SK-N-SH treated with all-trans-retinoic acid at 6 μM for 48 hours (cell line): Measurements from ENCODE around the gene CHST13.

Experiments
- ATAC-seq: fragments of 200-7000 bp; cut with Tn5 transposase; 3 replicates; pipeline ENCODE4 v1.9.1; 2020; ENCODE audit warnings: mild to moderate bottlenecking, moderate library complexity
- ARNTL ChIP-seq: fragments of 450-650 bp; formaldehyde crosslinking; IDR thresholded peaks from 2 replicates; pipeline ENCODE4 v1.5.0; 2020; ENCODE audit warnings: low read depth, mild to moderate bottlenecking, moderate library complexity, borderline replicate concordance
- BACH2 ChIP-seq: fragments of 250-450 bp; sonication (Bioruptor Pico); IDR thresholded peaks from 2 replicates; pipeline ENCODE4 v1.9.0; 2021; ENCODE audit warnings: mild to moderate bottlenecking, borderline replicate concordance
- CSDC2 ChIP-seq: fragments of 250-450 bp; sonication (Bioruptor Pico); IDR thresholded peaks from 2 replicates; pipeline ENCODE4 v1.5.0; 2020; ENCODE audit warnings: mild to moderate bottlenecking, moderate library complexity
- ESRRG ChIP-seq: fragments of 250-450 bp; sonication (Bioruptor Pico); IDR thresholded peaks from 2 replicates; pipeline ENCODE4 v1.6.1; 2021; ENCODE audit warnings: mild to moderate bottlenecking
- GLIS3 ChIP-seq: fragments of 250-450 bp; sonication (Bioruptor Pico); IDR thresholded peaks from 2 replicates; pipeline ENCODE4 v1.5.0; 2020; ENCODE audit warnings: mild to moderate bottlenecking, moderate library complexity
- ISL1 ChIP-seq: fragments of 250-450 bp; sonication (Bioruptor Pico); IDR thresholded peaks from 2 replicates; pipeline ENCODE4 v2.1.2; 2022; ENCODE audit warnings: mild to moderate bottlenecking, moderate library complexity
- OSR1 ChIP-seq: fragments of 250-450 bp; sonication (Bioruptor Pico); IDR thresholded peaks from 2 replicates; pipeline ENCODE4 v1.8.0; 2022; ENCODE audit warnings: moderate library complexity, mild to moderate bottlenecking, inconsistent platforms
- RARB ChIP-seq: fragments of 250-450 bp; sonication (Bioruptor Pico); IDR thresholded peaks from 2 replicates; pipeline ENCODE4 v1.8.0; 2021; ENCODE audit warnings: mild to moderate bottlenecking, moderate library complexity
- SNAI2 ChIP-seq: fragments of 250-450 bp; sonication (Bioruptor Pico); IDR thresholded peaks from 2 replicates; pipeline ENCODE4 v1.5.0; 2020; ENCODE audit warnings: mild to moderate bottlenecking, moderate library complexity
- TCF4 ChIP-seq: fragments of 250-450 bp; sonication (Bioruptor Pico); IDR thresholded peaks from 2 replicates; pipeline ENCODE4 v1.8.0; 2021; ENCODE audit warnings: mild to moderate bottlenecking, moderate library complexity, borderline replicate concordance
- TOX ChIP-seq: fragments of 250-450 bp; sonication (Bioruptor Pico); IDR thresholded peaks from 2 replicates; pipeline ENCODE4 v1.8.0; 2021; ENCODE audit warnings: mild to moderate bottlenecking, moderate library complexity, borderline replicate concordance
- ZC3H10 ChIP-seq: fragments of 250-450 bp; sonication (Bioruptor Pico); IDR thresholded peaks from 2 replicates; pipeline ENCODE4 v1.5.1; 2021; ENCODE audit warnings: mild to moderate bottlenecking, moderate library complexity
- ZFP3 ChIP-seq: fragments of 250-450 bp; sonication (Bioruptor Pico); IDR thresholded peaks from 2 replicates; pipeline ENCODE4 v1.5.0; 2020; ENCODE audit warnings: mild to moderate bottlenecking, moderate library complexity
- ZFP30 ChIP-seq: fragments of 450-650 bp; formaldehyde crosslinking; IDR thresholded peaks from 2 replicates; pipeline ENCODE4 v1.5.0; 2022; ENCODE audit warnings: mild to moderate bottlenecking, moderate library complexity
- ZNF565 ChIP-seq: fragments of 450-650 bp; formaldehyde crosslinking; conservative IDR thresholded peaks from 2 replicates; pipeline ENCODE4 v1.5.0; 2020; ENCODE audit warnings: low read depth, mild to moderate bottlenecking, moderate library complexity
- ZNF8 ChIP-seq: fragments of 450-650 bp; formaldehyde crosslinking; IDR thresholded peaks from 2 replicates; pipeline ENCODE4 v1.5.0; 2020; ENCODE audit warnings: mild to moderate bottlenecking, moderate library complexity
- TF ChIP-seq, protein P1 (sequence below): fragments of 250-450 bp; sonication (Bioruptor Pico); IDR thresholded peaks from 2 replicates; pipeline ENCODE4 v1.5.0; 2020; ENCODE audit warnings: mild to moderate bottlenecking, moderate library complexity
- TF ChIP-seq, protein P2 (sequence below): fragments of 250-450 bp; sonication (Bioruptor Pico); IDR thresholded peaks from 2 replicates; pipeline ENCODE4 v1.8.0; 2021; ENCODE audit warnings: low read depth, mild to moderate bottlenecking, moderate library complexity, borderline replicate concordance
- TF ChIP-seq, protein P3 (sequence below): fragments of 250-450 bp; sonication (Bioruptor Pico); IDR thresholded peaks from 2 replicates; pipeline ENCODE4 v1.5.1; 2021; ENCODE audit warnings: mild to moderate bottlenecking, moderate library complexity
- TF ChIP-seq, protein P4 (sequence below): fragments of 250-450 bp; sonication (Bioruptor Pico); IDR thresholded peaks from 2 replicates; pipeline ENCODE4 v1.8.0; 2020; ENCODE audit warnings: mild to moderate bottlenecking, moderate library complexity, borderline replicate concordance
- TF ChIP-seq, protein P5 (sequence below): fragments of 250-450 bp; sonication (Bioruptor Pico); IDR thresholded peaks from 2 replicates; pipeline ENCODE4 v1.5.1; 2020; ENCODE audit warnings: low read depth, mild to moderate bottlenecking, moderate library complexity

The CHST13 gene

DNA sequence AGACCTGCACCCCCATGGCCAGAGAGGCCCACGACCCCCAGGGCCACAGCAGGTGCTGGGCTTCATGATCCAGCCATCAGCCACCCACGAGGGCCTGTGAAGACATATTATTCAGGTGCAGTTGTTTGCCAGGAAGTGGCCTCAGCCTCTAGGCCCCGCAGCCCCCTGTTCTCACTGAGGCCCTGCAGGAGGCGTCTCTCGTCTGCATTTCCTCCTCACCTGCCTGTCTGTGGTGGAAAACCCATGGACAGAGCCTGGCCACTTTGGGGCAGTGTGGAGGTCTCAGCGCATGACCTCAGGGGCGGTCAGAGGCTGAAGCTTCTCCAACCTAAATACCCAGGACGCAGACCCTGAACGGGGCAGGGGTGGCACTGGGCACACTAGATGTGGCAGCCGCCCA, 25.0 kb upstream of the CHST13 start:
- ATAC-seq: no peak
- TF ChIP-seq SNAI2 (CRISPR knock-in tag) (no peak), RARB (no peak), TCF4 (no peak), CSDC2 (no peak), OSR1 (no peak), ESRRG (CRISPR knock-in tag) (no peak), ARNTL (CRISPR knock-in tag) (no peak), ZFP3 (CRISPR knock-in tag) (no peak), BACH2 (no peak), ZNF8 (CRISPR knock-in tag) (no peak), ZNF565 (no peak), TOX (CRISPR knock-in tag) (no peak), ISL1 (CRISPR knock-in tag) (no peak)
- TF ChIP-seq, protein P1, sequence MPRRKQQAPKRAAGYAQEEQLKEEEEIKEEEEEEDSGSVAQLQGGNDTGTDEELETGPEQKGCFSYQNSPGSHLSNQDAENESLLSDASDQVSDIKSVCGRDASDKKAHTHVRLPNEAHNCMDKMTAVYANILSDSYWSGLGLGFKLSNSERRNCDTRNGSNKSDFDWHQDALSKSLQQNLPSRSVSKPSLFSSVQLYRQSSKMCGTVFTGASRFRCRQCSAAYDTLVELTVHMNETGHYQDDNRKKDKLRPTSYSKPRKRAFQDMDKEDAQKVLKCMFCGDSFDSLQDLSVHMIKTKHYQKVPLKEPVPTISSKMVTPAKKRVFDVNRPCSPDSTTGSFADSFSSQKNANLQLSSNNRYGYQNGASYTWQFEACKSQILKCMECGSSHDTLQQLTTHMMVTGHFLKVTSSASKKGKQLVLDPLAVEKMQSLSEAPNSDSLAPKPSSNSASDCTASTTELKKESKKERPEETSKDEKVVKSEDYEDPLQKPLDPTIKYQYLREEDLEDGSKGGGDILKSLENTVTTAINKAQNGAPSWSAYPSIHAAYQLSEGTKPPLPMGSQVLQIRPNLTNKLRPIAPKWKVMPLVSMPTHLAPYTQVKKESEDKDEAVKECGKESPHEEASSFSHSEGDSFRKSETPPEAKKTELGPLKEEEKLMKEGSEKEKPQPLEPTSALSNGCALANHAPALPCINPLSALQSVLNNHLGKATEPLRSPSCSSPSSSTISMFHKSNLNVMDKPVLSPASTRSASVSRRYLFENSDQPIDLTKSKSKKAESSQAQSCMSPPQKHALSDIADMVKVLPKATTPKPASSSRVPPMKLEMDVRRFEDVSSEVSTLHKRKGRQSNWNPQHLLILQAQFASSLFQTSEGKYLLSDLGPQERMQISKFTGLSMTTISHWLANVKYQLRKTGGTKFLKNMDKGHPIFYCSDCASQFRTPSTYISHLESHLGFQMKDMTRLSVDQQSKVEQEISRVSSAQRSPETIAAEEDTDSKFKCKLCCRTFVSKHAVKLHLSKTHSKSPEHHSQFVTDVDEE (CRISPR knock-in tag): no peak

DNA sequence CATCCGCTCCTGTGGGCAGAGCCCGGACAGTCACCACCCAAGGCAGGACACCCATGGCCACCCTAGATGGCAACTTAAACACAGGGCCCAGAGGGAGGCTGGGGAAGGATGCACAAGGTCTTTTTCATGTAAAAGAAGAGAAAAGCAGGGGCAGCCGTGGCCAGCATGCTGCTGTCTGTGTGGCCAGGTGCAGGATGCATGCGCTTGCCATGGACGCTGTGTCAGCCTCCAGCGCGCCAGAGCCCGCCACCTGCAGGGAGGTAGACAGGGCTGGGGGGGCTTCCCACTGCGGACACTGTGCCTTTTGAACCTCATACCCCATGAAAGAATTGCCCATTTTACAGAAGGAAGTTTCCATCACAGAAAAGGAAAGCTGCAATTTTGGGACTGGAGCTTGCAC, 24.6 kb upstream of the CHST13 start:
- TF ChIP-seq, protein P2, sequence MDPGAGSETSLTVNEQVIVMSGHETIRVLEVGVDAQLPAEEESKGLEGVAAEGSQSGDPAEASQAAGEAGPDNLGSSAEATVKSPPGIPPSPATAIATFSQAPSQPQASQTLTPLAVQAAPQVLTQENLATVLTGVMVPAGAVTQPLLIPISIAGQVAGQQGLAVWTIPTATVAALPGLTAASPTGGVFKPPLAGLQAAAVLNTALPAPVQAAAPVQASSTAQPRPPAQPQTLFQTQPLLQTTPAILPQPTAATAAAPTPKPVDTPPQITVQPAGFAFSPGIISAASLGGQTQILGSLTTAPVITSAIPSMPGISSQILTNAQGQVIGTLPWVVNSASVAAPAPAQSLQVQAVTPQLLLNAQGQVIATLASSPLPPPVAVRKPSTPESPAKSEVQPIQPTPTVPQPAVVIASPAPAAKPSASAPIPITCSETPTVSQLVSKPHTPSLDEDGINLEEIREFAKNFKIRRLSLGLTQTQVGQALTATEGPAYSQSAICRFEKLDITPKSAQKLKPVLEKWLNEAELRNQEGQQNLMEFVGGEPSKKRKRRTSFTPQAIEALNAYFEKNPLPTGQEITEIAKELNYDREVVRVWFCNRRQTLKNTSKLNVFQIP (CRISPR knock-in tag): no peak
- TF ChIP-seq TOX (CRISPR knock-in tag) (no peak), TCF4 (no peak), OSR1 (no peak), CSDC2 (no peak), ESRRG (CRISPR knock-in tag) (no peak), ZNF8 (CRISPR knock-in tag) (no peak), GLIS3 (CRISPR knock-in tag) (no peak), ARNTL (CRISPR knock-in tag) (no peak), ZNF565 (no peak), ZC3H10 (no peak), SNAI2 (CRISPR knock-in tag) (no peak), ZFP30 (CRISPR knock-in tag) (no peak), BACH2 (no peak), ZFP3 (CRISPR knock-in tag) (no peak)
- TF ChIP-seq, protein P3, sequence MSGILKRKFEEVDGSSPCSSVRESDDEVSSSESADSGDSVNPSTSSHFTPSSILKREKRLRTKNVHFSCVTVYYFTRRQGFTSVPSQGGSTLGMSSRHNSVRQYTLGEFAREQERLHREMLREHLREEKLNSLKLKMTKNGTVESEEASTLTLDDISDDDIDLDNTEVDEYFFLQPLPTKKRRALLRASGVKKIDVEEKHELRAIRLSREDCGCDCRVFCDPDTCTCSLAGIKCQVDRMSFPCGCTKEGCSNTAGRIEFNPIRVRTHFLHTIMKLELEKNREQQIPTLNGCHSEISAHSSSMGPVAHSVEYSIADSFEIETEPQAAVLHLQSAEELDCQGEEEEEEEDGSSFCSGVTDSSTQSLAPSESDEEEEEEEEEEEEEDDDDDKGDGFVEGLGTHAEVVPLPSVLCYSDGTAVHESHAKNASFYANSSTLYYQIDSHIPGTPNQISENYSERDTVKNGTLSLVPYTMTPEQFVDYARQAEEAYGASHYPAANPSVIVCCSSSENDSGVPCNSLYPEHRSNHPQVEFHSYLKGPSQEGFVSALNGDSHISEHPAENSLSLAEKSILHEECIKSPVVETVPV (CRISPR knock-in tag): no peak
- TF ChIP-seq, protein P4, sequence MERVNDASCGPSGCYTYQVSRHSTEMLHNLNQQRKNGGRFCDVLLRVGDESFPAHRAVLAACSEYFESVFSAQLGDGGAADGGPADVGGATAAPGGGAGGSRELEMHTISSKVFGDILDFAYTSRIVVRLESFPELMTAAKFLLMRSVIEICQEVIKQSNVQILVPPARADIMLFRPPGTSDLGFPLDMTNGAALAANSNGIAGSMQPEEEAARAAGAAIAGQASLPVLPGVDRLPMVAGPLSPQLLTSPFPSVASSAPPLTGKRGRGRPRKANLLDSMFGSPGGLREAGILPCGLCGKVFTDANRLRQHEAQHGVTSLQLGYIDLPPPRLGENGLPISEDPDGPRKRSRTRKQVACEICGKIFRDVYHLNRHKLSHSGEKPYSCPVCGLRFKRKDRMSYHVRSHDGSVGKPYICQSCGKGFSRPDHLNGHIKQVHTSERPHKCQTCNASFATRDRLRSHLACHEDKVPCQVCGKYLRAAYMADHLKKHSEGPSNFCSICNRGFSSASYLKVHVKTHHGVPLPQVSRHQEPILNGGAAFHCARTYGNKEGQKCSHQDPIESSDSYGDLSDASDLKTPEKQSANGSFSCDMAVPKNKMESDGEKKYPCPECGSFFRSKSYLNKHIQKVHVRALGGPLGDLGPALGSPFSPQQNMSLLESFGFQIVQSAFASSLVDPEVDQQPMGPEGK (CRISPR knock-in tag): no peak
- TF ChIP-seq, protein P1 (CRISPR knock-in tag): no peak
- TF ChIP-seq, protein P5, sequence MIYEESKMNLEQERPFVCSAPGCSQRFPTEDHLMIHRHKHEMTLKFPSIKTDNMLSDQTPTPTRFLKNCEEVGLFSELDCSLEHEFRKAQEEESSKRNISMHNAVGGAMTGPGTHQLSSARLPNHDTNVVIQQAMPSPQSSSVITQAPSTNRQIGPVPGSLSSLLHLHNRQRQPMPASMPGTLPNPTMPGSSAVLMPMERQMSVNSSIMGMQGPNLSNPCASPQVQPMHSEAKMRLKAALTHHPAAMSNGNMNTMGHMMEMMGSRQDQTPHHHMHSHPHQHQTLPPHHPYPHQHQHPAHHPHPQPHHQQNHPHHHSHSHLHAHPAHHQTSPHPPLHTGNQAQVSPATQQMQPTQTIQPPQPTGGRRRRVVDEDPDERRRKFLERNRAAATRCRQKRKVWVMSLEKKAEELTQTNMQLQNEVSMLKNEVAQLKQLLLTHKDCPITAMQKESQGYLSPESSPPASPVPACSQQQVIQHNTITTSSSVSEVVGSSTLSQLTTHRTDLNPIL: no peak

More for the DNA sequence above, 24.6 kb upstream of the CHST13 start:
- no peak for ATAC-seq
